Muscle of leg (tissue), 16 donors: Measurements from ENCODE around the gene NOTCH3. TPM values are rescaled to one million over a fixed set of nuclear protein-coding genes. Genes with fewer than 3 reads are reported as not detected.
A peak's percentile ranks its signal among the peaks of the same experiment; 100 is the strongest.

ENCODE experiments used
- DNase-seq: peaks from one replicate; pipeline ENCODE4 v3.0.0; 2013
- H3K27ac ChIP-seq: one replicate; pipeline ENCODE4 v1.5.1; 2013; ENCODE audit warnings: mild to moderate bottlenecking, low read length, control low read depth
- H3K27me3 ChIP-seq: one replicate; pipeline ENCODE4 v1.6.1; 2013; ENCODE audit warnings: low read length; ENCODE audit not compliant: control insufficient read depth, insufficient read depth
- H3K36me3 ChIP-seq: one replicate; pipeline ENCODE4 v1.6.1; 2013; ENCODE audit warnings: low read length; ENCODE audit not compliant: control insufficient read depth, insufficient read depth
- H3K4me1 ChIP-seq: one replicate; pipeline ENCODE4 v1.6.1; 2013; ENCODE audit warnings: low read length; ENCODE audit not compliant: control insufficient read depth, insufficient read depth
- H3K4me3 ChIP-seq: one replicate; pipeline ENCODE4 v1.5.1; 2013; ENCODE audit warnings: low read length, control low read depth
- H3K9me3 ChIP-seq: replicated peaks from 2 replicates; pipeline ENCODE4 v1.6.1; 2013; ENCODE audit warnings: low read depth, low read length; ENCODE audit not compliant: control insufficient read depth
- WGBS: methylation state at CpG from one replicate; pipeline ENCODE4 v1.1.5; 2013; ENCODE audit warnings: missing lambda C conversion rate; ENCODE audit not compliant: insufficient coverage; 5-methylcytosine and 5-hydroxymethylcytosine counted together
- long read RNA-seq, 11 donors: transcript quantifications; one replicate each; lab custom pipeline, GENCODE V29; 2026
- polyA plus RNA-seq, 8 donors: library from polyadenylated mRNA; unstranded; fragments of 120-200 nt; gene quantifications; one replicate each; pipeline versions ENCODE4 v1.2.1 to v1.2.3, GENCODE V29; 2013; ENCODE audit warnings: inconsistent platforms in 1 of 8, low replicate concordance in 1 of 8; ENCODE audit not compliant: insufficient read length in 8 of 8, insufficient read depth in 1 of 8
- total RNA-seq: library from RNA; stranded (reverse); fragments of 120-200 nt; gene quantifications from one replicate; pipeline ENCODE4 v1.2.4, GENCODE V29; 2013

Gene NOTCH3
- 63.1 TPM for total RNA-seq
- 100 to 1,000 TPM; 118 to 241 (median 182) TPM for polyA plus RNA-seq
- long read RNA-seq, donor 1, full-length matches to known transcripts, result 2 of 9 reads
- long read RNA-seq, donor 1, partial matches to known transcripts, result 7 of 9 reads
- long read RNA-seq, donor 1, other reads (novel, unspliced or antisense), result 0 of 9 reads
- long read RNA-seq, donor 2, result 0 reads
- long read RNA-seq, donor 3, full-length matches to known transcripts, result 6 of 78 reads
- long read RNA-seq, donor 3, partial matches to known transcripts, result 72 of 78 reads
- long read RNA-seq, donor 3, other reads (novel, unspliced or antisense), result 0 of 78 reads
- long read RNA-seq, donor 4, partial matches to known transcripts, result 23 of 25 reads
- long read RNA-seq, donor 4, other reads (novel, unspliced or antisense), result 0 of 25 reads
- long read RNA-seq, donor 5, full-length matches to known transcripts, result 2 of 60 reads
- long read RNA-seq, donor 5, partial matches to known transcripts, result 58 of 60 reads
- long read RNA-seq, donor 5, other reads (novel, unspliced or antisense), result 0 of 60 reads
- long read RNA-seq, donor 6, partial matches to known transcripts, result 23 of 23 reads
- long read RNA-seq, donor 6, other reads (novel, unspliced or antisense), result 0 of 23 reads
- long read RNA-seq, donor 7, partial matches to known transcripts, result 10 of 13 reads
- long read RNA-seq, donor 7, other reads (novel, unspliced or antisense), result 0 of 13 reads
- long read RNA-seq, donor 8, result 0 reads
- long read RNA-seq, donor 9, partial matches to known transcripts, result 18 of 19 reads
- long read RNA-seq, donor 9, other reads (novel, unspliced or antisense), result 0 of 19 reads
- long read RNA-seq, donor 10, partial matches to known transcripts, result 6 of 9 reads
- long read RNA-seq, donor 10, other reads (novel, unspliced or antisense), result 0 of 9 reads
- long read RNA-seq, donor 11, partial matches to known transcripts, result 5 of 7 reads
- long read RNA-seq, donor 11, other reads (novel, unspliced or antisense), result 0 of 7 reads

GRCh38 chr19:15200553-15201364 lies at the start of gene NOTCH3:
TSS of gene NOTCH3 (minus strand) at chr19:15200995. CDS start at chr19:15200905, 90 bp downstream.
- peak; percentile 66 for DNase-seq
- H3K36me3 ChIP-seq, result peaks cover 20% of the 10 kb centered on the region
- H3K27ac ChIP-seq, result peak within 1 kb of the TSS; percentile 92
- WGBS, result under 1% methylated on average over 47 of the region's 74 CpGs
- H3K4me1 ChIP-seq, result peaks cover 37% of the 10 kb centered on the region
- H3K9me3 ChIP-seq, result no peaks in the 10 kb centered on the region
- H3K27me3 ChIP-seq, result peaks cover 11% of the 10 kb centered on the region
- H3K4me3 ChIP-seq, result peak within 1 kb of the TSS; percentile 90

DNA sequence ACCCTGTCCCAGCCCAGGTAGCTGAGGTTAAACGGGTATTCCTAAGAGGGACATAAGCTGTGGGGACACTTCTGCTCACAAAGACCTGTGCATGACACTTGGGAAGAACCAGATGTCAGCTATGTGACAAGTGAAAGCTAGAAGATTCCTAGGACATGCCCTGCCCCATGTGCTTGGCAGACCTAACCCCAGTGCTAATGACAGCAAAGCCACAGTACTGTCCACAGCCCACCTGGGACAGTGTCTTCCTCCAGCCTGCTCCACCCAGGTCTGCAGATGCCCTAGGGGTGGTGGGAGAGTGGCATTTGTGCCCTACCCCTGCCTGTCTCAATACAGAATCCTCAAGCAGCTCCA lies 49.8 kb upstream of the NOTCH3 start:
- 0% methylated on average over 1 of the region's 1 CpG for WGBS

GRCh38 chr19:15249972-15250639 lies 49.3 kb upstream of the NOTCH3 start:
- Histone ChIP-seq H3K4me3 (no peak overlapping the region), H3K27me3 (no peaks in the 10 kb centered on the region), H3K9me3 (no peaks in the 10 kb centered on the region), H3K36me3 (peaks cover 75% of the 10 kb centered on the region), H3K27ac (peak overlapping the region; percentile 97), H3K4me1 (peaks cover 94% of the 10 kb centered on the region)
- DNase-seq, result peak; percentile 93
- WGBS, result 0% methylated on average over 2 of the region's 15 CpGs

More for the DNA sequence above, 49.8 kb upstream of the NOTCH3 start:
- no peak for DNase-seq
- Histone ChIP-seq H3K27me3 (no peaks in the 10 kb centered on the region), H3K36me3 (peaks cover 75% of the 10 kb centered on the region), H3K4me3 (no peak overlapping the region), H3K27ac (peak overlapping the region; percentile 97), H3K4me1 (peaks cover 91% of the 10 kb centered on the region), H3K9me3 (no peaks in the 10 kb centered on the region)

DNA sequence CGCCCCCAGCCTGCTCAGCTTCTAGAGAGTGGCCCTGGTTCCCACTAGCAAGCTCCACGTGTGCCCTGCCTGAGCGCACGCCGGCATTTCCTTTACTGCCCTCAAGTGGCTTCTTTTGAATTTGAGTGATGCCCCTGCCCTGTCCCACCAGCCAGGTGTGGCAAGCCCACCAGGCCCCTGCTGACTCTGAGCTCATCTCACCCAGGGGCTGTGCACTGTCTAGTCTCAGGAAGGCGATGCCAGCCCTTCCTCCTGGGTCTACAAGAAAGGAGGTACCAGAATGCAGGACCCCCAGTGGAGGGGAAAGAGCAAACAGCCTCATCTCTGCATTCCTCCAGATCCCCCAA lies 48.7 kb upstream of the NOTCH3 start:
- no peaks in the 10 kb centered on the region for H3K27me3 ChIP-seq
- no peaks in the 10 kb centered on the region for H3K9me3 ChIP-seq
- H3K36me3 ChIP-seq, result peaks cover 74% of the 10 kb centered on the region
- WGBS, result 41% methylated on average over 5 of the region's 6 CpGs
- H3K4me3 ChIP-seq, result no peak overlapping the region
- DNase-seq, result no peak
- peak overlapping the region; percentile 97 for H3K27ac ChIP-seq
- peaks cover 91% of the 10 kb centered on the region for H3K4me1 ChIP-seq

DNA sequence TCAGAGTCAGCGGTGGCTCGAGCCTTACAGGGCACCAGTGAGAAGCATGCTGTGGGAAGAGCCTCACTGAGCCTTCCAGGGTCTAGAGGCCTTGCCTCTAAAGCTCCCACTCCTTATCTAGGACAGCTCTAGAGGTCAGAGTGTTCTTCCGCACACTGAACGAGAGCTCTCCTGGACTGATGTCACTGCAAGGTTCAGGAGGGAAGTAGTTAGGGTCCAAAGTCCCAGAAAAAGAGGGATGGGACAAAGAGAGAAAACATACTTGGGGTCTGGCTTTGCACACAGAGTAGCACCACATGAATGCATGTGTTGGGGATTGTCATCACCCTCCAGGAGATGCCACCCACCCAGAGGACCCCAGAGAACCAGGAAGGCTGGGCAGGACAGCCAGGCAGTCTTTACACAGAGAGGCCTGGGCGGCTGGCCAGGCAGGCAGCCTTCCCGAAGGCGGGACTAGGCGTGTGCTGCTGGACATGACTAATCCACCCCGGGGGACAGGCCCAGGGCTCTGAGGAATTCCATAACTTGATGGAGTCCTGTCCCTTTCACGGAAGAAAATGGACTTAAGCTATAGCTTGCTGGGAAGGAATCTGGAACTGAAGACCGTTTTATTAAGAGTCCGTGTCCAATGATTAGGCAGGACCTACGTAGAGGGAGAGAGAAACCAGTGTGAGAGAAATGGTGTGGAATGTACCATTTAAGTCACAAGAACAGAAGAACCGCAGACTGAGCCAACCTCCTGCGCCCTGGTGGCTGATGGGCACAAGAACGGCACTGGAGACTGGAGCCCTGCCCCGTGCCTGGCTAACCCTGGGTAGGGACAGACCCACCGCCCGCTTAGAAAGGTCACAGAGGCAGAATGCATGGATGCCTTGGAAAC lies 48.1 kb upstream of the NOTCH3 start:
- H3K4me1 ChIP-seq, result peaks cover 85% of the 10 kb centered on the region
- no peaks in the 10 kb centered on the region for H3K27me3 ChIP-seq
- peaks cover 73% of the 10 kb centered on the region for H3K36me3 ChIP-seq
- peak overlapping the region; percentile 97 for H3K27ac ChIP-seq
- DNase-seq, result peak; percentile 90
- H3K9me3 ChIP-seq, result no peaks in the 10 kb centered on the region
- WGBS, result 47% methylated on average over 17 of the region's 19 CpGs
- H3K4me3 ChIP-seq, result no peak overlapping the region

GRCh38 chr19:15248106-15248505 lies 47.3 kb upstream of the NOTCH3 start:
- Histone ChIP-seq H3K36me3 (peaks cover 73% of the 10 kb centered on the region), H3K9me3 (no peaks in the 10 kb centered on the region), H3K27ac (peak overlapping the region; percentile 97), H3K27me3 (no peaks in the 10 kb centered on the region), H3K4me1 (peaks cover 77% of the 10 kb centered on the region), H3K4me3 (no peak overlapping the region)
- peak; percentile 70 for DNase-seq
- WGBS, result 62% methylated on average over 2 of the region's 5 CpGs

DNA sequence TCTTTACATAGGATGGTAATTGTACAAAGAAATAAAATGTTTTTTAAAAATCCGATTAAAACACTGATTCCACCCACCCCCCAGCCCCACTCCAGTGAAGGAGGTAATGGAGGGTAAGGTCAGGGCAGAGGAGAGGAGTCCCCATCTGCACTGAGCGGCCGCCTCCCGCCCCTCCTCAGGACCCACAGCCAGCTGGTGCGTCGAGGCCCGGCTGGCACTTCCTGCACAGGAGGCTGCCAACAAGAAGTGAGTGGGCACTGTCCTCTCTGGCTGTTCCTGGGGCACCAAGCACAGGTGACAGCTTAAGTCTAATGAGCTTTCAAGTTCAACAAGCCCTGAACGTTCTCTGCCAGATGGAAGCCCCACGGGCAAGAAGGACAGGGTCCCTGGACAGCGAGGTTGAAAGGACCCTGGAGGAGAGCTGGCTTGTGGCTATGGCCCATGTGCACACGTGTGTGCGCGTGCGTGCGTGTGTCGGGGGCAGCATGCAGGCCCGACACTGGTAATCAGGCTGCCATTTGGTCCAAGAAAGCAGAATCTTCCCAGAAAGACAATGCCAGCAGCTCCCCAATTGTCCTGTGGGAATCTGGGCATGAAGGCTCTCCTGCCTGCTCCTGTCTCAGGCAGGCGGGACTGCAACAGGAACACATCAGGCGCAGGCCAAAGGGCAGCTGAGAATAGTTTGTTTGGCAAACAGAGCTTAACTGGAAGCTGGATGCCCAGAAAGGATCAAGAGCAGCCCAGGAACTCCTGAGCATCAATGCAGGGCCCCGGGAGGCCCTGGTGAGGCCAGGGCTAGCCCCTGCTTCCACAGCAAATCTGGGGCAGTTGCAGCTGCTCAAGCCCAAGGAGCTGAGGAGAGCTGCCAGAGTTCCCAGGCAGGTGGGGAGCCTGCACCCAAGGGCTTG lies 46.6 kb upstream of the NOTCH3 start:
- Histone ChIP-seq H3K9me3 (no peaks in the 10 kb centered on the region), H3K27ac (peak overlapping the region; percentile 97), H3K36me3 (peaks cover 69% of the 10 kb centered on the region), H3K4me3 (no peak overlapping the region), H3K27me3 (no peaks in the 10 kb centered on the region), H3K4me1 (peaks cover 74% of the 10 kb centered on the region)
- 55% methylated on average over 16 of the region's 20 CpGs for WGBS
- peak; percentile 58 for DNase-seq

DNA sequence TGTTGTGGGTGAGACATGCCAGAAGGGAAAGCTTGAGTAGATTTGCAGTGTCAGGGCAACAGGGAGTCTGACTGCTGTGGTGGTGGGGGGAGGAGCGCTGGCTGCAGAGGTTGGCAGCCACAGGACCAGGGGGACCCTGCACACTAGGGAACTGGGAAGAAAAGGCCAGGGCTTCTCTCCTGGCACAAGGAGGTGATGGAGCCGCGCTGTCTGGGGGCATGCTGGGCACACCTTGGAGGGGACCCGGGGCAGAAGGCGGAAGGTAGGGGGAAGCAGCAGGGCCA lies 45.3 kb upstream of the NOTCH3 start:
- 79% methylated on average over 5 of the region's 5 CpGs for WGBS
- Histone ChIP-seq H3K36me3 (peaks cover 72% of the 10 kb centered on the region), H3K27ac (no peak overlapping the region), H3K4me1 (peaks cover 72% of the 10 kb centered on the region), H3K4me3 (no peak overlapping the region), H3K9me3 (no peaks in the 10 kb centered on the region), H3K27me3 (no peaks in the 10 kb centered on the region)
- no peak for DNase-seq
